Measurements from ENCODE around the gene GSK3B.

- TF ChIP-seq, protein P1, sequence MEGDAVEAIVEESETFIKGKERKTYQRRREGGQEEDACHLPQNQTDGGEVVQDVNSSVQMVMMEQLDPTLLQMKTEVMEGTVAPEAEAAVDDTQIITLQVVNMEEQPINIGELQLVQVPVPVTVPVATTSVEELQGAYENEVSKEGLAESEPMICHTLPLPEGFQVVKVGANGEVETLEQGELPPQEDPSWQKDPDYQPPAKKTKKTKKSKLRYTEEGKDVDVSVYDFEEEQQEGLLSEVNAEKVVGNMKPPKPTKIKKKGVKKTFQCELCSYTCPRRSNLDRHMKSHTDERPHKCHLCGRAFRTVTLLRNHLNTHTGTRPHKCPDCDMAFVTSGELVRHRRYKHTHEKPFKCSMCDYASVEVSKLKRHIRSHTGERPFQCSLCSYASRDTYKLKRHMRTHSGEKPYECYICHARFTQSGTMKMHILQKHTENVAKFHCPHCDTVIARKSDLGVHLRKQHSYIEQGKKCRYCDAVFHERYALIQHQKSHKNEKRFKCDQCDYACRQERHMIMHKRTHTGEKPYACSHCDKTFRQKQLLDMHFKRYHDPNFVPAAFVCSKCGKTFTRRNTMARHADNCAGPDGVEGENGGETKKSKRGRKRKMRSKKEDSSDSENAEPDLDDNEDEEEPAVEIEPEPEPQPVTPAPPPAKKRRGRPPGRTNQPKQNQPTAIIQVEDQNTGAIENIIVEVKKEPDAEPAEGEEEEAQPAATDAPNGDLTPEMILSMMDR (IDR thresholded peaks at IDR 0.05): no peak
- no peak for TF ChIP-seq POLR2AphosphoS5 (IDR thresholded peaks at IDR 0.05)
Observed at GRCh38 chr3:119918992-119919933, 175.0 kb downstream of the GSK3B start.

All from prostate gland (tissue), 2 donors.